A549 (cell line): ENCODE measurements around the gene GABRD.

Source experiments
- CBX8 ChIP-seq: fragments of 200-600 bp; sonication (generic); IDR thresholded peaks from 2 replicates; pipeline ENCODE4 v1.6.1; 2016
- CHD2 ChIP-seq: fragments of 150-350 bp; IDR thresholded peaks from 2 replicates; pipeline ENCODE4 v1.6.1; 2014; ENCODE audit warnings: low read length; ENCODE audit not compliant: partially characterized antibody
- CTCF ChIP-seq: fragments of >200 bp; sonication (Bioruptor Twin); formaldehyde crosslinking; IDR thresholded peaks from 3 replicates; pipeline ENCODE4 v1.5.1; 2016
- ESRRA ChIP-seq: fragments of 150-350 bp; IDR thresholded peaks from 2 replicates; pipeline ENCODE4 v1.6.1; 2014; ENCODE audit warnings: mild to moderate bottlenecking, low read length, borderline replicate concordance
- FOSB ChIP-seq: fragments of 250-450 bp; sonication (Bioruptor Pico); IDR thresholded peaks from 2 replicates; pipeline ENCODE4 v1.5.0; 2020; ENCODE audit warnings: mild to moderate bottlenecking, moderate library complexity
- HMGXB4 ChIP-seq: fragments of 250-450 bp; sonication (Bioruptor Pico); IDR thresholded peaks from 2 replicates; pipeline ENCODE4 v1.5.0; 2021; ENCODE audit warnings: mild to moderate bottlenecking, moderate library complexity, borderline replicate concordance
- JUN ChIP-seq, 2 experiments: fragments of >200 bp; sonication (Bioruptor Twin); formaldehyde crosslinking; IDR thresholded peaks; 2 replicates in 1 of 2; 3 replicates in 1 of 2; pipeline ENCODE4 v1.6.1; 2016 to 2017
- MAX ChIP-seq: IDR thresholded peaks from 2 replicates; pipeline ENCODE4 v1.6.1; 2012
- POLR2A ChIP-seq: IDR thresholded peaks from 2 replicates; pipeline ENCODE4 v1.6.1; 2012; ENCODE audit warnings: mild to moderate bottlenecking, low read length
- POLR2AphosphoS2 ChIP-seq: conservative IDR thresholded peaks from 2 replicates; pipeline ENCODE4 v1.6.1; 2012; ENCODE audit warnings: low read length, improper control_type of control experiment, inconsistent platforms
- RCOR1 ChIP-seq: fragments of 150-350 bp; IDR thresholded peaks from 2 replicates; pipeline ENCODE4 v1.6.1; 2014; ENCODE audit warnings: antibody characterized with exemption, low read length, low read depth
- TF ChIP-seq, protein P1 (sequence below): fragments of 450-650 bp; IDR thresholded peaks from 2 replicates; pipeline ENCODE4 v1.6.1; 2014; ENCODE audit warnings: antibody characterized with exemption

DNA sequence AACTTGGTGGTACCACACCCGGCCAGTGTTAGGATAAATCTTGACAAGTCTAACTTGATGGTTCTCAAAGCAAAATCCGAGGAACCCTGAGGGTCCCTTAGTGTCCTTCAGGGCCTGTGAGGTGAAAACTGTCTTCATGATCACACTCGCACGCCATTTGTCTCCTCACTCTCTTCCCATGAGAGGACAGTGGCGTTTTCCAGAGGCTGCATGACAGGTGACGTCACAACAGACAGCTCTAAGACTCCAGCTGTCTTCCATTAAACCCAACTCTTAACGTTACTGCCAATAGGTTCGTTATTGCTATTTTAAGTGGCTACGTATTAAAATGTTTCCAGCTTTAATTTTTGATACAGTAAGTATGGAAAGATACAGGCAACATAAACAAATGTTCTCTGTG, 29.4 kb upstream of the GABRD start:
- no peak for TF ChIP-seq ESRRA
- TF ChIP-seq CTCF, result no peak
- no peak for TF ChIP-seq POLR2A
- TF ChIP-seq CBX8, result no peak
- no peak for TF ChIP-seq FOSB
- TF ChIP-seq MAX, result no peak
- no peak for TF ChIP-seq HMGXB4 (CRISPR knock-in tag)
- TF ChIP-seq JUN (IDR thresholded peaks at IDR 0.05), result no peak
- no peak for TF ChIP-seq POLR2AphosphoS2
- no peak for TF ChIP-seq CHD2
- TF ChIP-seq, protein P1, sequence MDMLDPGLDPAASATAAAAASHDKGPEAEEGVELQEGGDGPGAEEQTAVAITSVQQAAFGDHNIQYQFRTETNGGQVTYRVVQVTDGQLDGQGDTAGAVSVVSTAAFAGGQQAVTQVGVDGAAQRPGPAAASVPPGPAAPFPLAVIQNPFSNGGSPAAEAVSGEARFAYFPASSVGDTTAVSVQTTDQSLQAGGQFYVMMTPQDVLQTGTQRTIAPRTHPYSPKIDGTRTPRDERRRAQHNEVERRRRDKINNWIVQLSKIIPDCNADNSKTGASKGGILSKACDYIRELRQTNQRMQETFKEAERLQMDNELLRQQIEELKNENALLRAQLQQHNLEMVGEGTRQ, result no peak
- no peak for TF ChIP-seq RCOR1
